GM12878 (cell line): ENCODE results near the gene ZNF610. TPM values are rescaled to one million over a fixed set of nuclear protein-coding genes. Genes with fewer than 3 reads are reported as not detected.
"Not testable (repeated sequence)": the region's sequence is repeated elsewhere in the genome, so short reads cannot be mapped to it uniquely, and the experiment has no call there.

Experiments used
- ATAC-seq: fragments of 200-7000 bp; cut with Tn5 transposase; 3 replicates; pipeline ENCODE4 v1.9.1; 2020; ENCODE audit warnings: mild to moderate bottlenecking, moderate library complexity
- BruUV-seq: library from RNA; stranded (reverse); fragments of 400-500 nt; replicated peaks from 2 replicates; lab custom pipeline; 2021; lab: Mats Ljungman, UMichigan
- CTCF ChIA-PET: fragments of 300-600 bp; sonication (Branson Sonifier 250); formaldehyde crosslinking; extraction: SDS; loops from one replicate; lab custom pipeline; 2021; ENCODE audit warnings: inconsistent platforms; lab: Yijun Ruan, JAX
- POLR2A ChIA-PET: fragments of 350-600 bp; formaldehyde crosslinking; extraction: SDS; loops from one replicate; lab custom pipeline; 2021; ENCODE audit warnings: inconsistent platforms; lab: Charles Lee
- RAD21 ChIA-PET: fragments of 300-600 bp; sonication (Branson Sonifier 250); formaldehyde crosslinking; loops from one replicate; lab custom pipeline; 2023; ENCODE audit warnings: antibody characterized with exemption; ENCODE audit not compliant: unreplicated experiment; lab: Charles Lee
- SMC1A ChIA-PET: fragments of 300-600 bp; sonication (Branson Sonifier 250); formaldehyde crosslinking; loops from one replicate; lab custom pipeline; 2023; ENCODE audit not compliant: unreplicated experiment, uncharacterized antibody; lab: Charles Lee
- DNase-seq: peaks from one replicate; pipeline ENCODE4 v3.0.0-alpha.2; 2011; ENCODE audit warnings: low read depth, low spot score
- FAIRE-seq: peaks from 3 replicates; lab custom pipeline; 2011; peaks lifted over from hg19 to GRCh38; lab: Jason Lieb, UNC
- H2AFZ ChIP-seq: 2 replicates; pipeline ENCODE4 v1.6.0; 2011; ENCODE audit warnings: low read depth, low read length, control low read depth; ENCODE audit not compliant: control insufficient read depth
- H3K27ac ChIP-seq: 2 replicates; pipeline ENCODE4 v1.5.1; 2011; ENCODE audit warnings: control low read depth; ENCODE audit not compliant: control insufficient read depth, insufficient read depth
- H3K27me3 ChIP-seq, 2 experiments: replicated peaks in 1 of 2; 2 replicates each; pipeline versions ENCODE4 v1.6.0 to v1.6.1; 2011; ENCODE audit warnings: low read length in 1 of 2; ENCODE audit not compliant: control insufficient read depth in 2 of 2, insufficient read depth in 2 of 2
- H3K36me3 ChIP-seq, 2 experiments: 2 replicates each; pipeline ENCODE4 v1.5.1; 2011; ENCODE audit warnings: low read length in 1 of 2; ENCODE audit not compliant: control insufficient read depth in 2 of 2, insufficient read depth in 2 of 2
- H3K4me1 ChIP-seq: 2 replicates; pipeline ENCODE4 v1.6.1; 2011; ENCODE audit warnings: mild to moderate bottlenecking, low read length, moderate library complexity, mixed read lengths; ENCODE audit not compliant: control insufficient read depth, insufficient read depth
- H3K4me2 ChIP-seq: 2 replicates; pipeline ENCODE4 v1.6.0; 2011; ENCODE audit warnings: control low read depth; ENCODE audit not compliant: control insufficient read depth, insufficient read depth
- H3K4me3 ChIP-seq: fragments of 200-600 bp; sonication (generic); 2 replicates; pipeline ENCODE4 v1.5.1; 2016
- H3K79me2 ChIP-seq: 2 replicates; pipeline ENCODE4 v1.6.0; 2011; ENCODE audit warnings: low read length; ENCODE audit not compliant: control insufficient read depth, insufficient read depth
- H3K9ac ChIP-seq: 2 replicates; pipeline ENCODE4 v1.8.0; 2011; ENCODE audit warnings: low read length, control low read depth, mixed read lengths; ENCODE audit not compliant: control insufficient read depth, insufficient read depth
- H3K9me3 ChIP-seq: replicated peaks from 3 replicates; pipeline ENCODE4 v1.5.1; 2011; ENCODE audit warnings: mild to moderate bottlenecking, low read length; ENCODE audit not compliant: control insufficient read depth, insufficient read depth
- H4K20me1 ChIP-seq: 2 replicates; pipeline ENCODE4 v1.6.0; 2011; ENCODE audit not compliant: control insufficient read depth, insufficient read depth
- BACH1 ChIP-seq: fragments of 450-650 bp; IDR thresholded peaks from 2 replicates; pipeline ENCODE4 v1.6.1; 2017; ENCODE audit warnings: mild to moderate bottlenecking, borderline replicate concordance
- E2F8 ChIP-seq: fragments of 450-650 bp; IDR thresholded peaks from 2 replicates; pipeline ENCODE4 v1.6.1; 2018; ENCODE audit warnings: mild to moderate bottlenecking, low read depth, moderate library complexity; ENCODE audit not compliant: partially characterized antibody
- GABPA ChIP-seq: IDR thresholded peaks from 2 replicates; pipeline ENCODE4 v1.6.1; 2014; ENCODE audit warnings: antibody characterized with exemption, low read depth, mild to moderate bottlenecking, inconsistent platforms
- GATAD2B ChIP-seq: fragments of 450-650 bp; conservative IDR thresholded peaks from 2 replicates; pipeline ENCODE4 v1.6.1; 2017; ENCODE audit warnings: low read depth, mild to moderate bottlenecking, moderate library complexity
- KAT2A ChIP-seq: conservative IDR thresholded peaks from 2 replicates; pipeline ENCODE4 v1.6.1; 2011; ENCODE audit warnings: low read depth, low read length; ENCODE audit not compliant: control insufficient read depth
- RAD21 ChIP-seq: IDR thresholded peaks from 2 replicates; pipeline ENCODE4 v1.6.1; 2011; ENCODE audit warnings: mild to moderate bottlenecking, low read depth, low read length, moderate library complexity; ENCODE audit not compliant: insufficient read depth
- YY1 ChIP-seq: IDR thresholded peaks from 2 replicates; pipeline ENCODE4 v1.6.1; 2011; ENCODE audit warnings: low read depth, mild to moderate bottlenecking, low read length
- ZNF24 ChIP-seq: fragments of 450-650 bp; IDR thresholded peaks from 2 replicates; pipeline ENCODE4 v1.6.1; 2017; ENCODE audit warnings: antibody characterized with exemption, mild to moderate bottlenecking
- WGBS: methylation state at CpG from one replicate; pipeline ENCODE4 v1.1.6; 2016; ENCODE audit warnings: low lambda C conversion rate; ENCODE audit not compliant: insufficient replicate concordance, insufficient coverage; ENCODE audit errors: missing lambda C conversion rate; 5-methylcytosine and 5-hydroxymethylcytosine counted together
- in situ Hi-C: fragments of 300-500 bp; cut with MboI; formaldehyde crosslinking; loops from 9 replicates; pipeline ENCODE4 v1.14.3; 2018; ENCODE audit warnings: mixed read lengths
- intact Hi-C: fragments of 100-400 bp; cut with micrococcal nuclease; formaldehyde crosslinking; loops from one replicate; pipeline ENCODE4 v1.14.2; 2022; ENCODE audit not compliant: unreplicated experiment
- polyA plus RNA-seq, 11 experiments: library from polyadenylated mRNA; depleted of rRNA in 4 of 11; unstranded in 6 of 11; stranded (reverse) in 5 of 11; fragments of >200 nt; fragmentation: Nextera tagmentation in 4 of 11; fragmentation: Illumina TruSeq in 1 of 11; extraction: Ambion mirVana in 4 of 11; extraction: Trizol in 1 of 11; gene quantifications; 1 replicate in 1 of 11; 2 replicates in 10 of 11; pipeline versions ENCODE4 v1.2.1 to v1.2.3, GENCODE V29; 2011 to 2016; ENCODE audit warnings: inconsistent platforms in 2 of 11, missing spikeins in 2 of 11, low read depth in 1 of 11
- total RNA-seq, 4 experiments: library from RNA; depleted of rRNA in 3 of 4; stranded (reverse); fragments of >200 nt in 3 of 4; fragmentation: Illumina TruSeq in 1 of 4; extraction: Trizol in 1 of 4; gene quantifications; 2 replicates each; pipeline versions ENCODE4 v1.2.1 to v1.2.3, GENCODE V29; 2013 to 2021
- TF ChIP-seq, protein P1 (sequence below): fragments of 450-650 bp; IDR thresholded peaks from 2 replicates; pipeline ENCODE4 v1.6.1; 2018; ENCODE audit warnings: borderline replicate concordance, mild to moderate bottlenecking; ENCODE audit not compliant: partially characterized antibody

ZNF610 gene
- total and polyA plus RNA-seq, 10 of the 15 experiments (the other 5 are each of a cell fraction or from before 2014, with no cell fraction given): 0.11 to 1.2 (median 0.53) TPM

- Histone ChIP-seq H3K4me2 (no peak overlapping the region), H3K27ac (no peak overlapping the region), H3K4me1 (no peaks in the 10 kb centered on the region), H3K9ac (no peak overlapping the region)
- ChIA-PET RAD21 (no interaction called here), CTCF (no interaction called here), SMC1A (no interaction called here)
- intact Hi-C loops: no loop called here
- TF ChIP-seq GABPA (no peak), KAT2A (no peak), GATAD2B (no peak), ZNF24 (no peak), RAD21 (no peak), E2F8 (no peak), YY1 (no peak), BACH1 (no peak)
- TF ChIP-seq, protein P1, sequence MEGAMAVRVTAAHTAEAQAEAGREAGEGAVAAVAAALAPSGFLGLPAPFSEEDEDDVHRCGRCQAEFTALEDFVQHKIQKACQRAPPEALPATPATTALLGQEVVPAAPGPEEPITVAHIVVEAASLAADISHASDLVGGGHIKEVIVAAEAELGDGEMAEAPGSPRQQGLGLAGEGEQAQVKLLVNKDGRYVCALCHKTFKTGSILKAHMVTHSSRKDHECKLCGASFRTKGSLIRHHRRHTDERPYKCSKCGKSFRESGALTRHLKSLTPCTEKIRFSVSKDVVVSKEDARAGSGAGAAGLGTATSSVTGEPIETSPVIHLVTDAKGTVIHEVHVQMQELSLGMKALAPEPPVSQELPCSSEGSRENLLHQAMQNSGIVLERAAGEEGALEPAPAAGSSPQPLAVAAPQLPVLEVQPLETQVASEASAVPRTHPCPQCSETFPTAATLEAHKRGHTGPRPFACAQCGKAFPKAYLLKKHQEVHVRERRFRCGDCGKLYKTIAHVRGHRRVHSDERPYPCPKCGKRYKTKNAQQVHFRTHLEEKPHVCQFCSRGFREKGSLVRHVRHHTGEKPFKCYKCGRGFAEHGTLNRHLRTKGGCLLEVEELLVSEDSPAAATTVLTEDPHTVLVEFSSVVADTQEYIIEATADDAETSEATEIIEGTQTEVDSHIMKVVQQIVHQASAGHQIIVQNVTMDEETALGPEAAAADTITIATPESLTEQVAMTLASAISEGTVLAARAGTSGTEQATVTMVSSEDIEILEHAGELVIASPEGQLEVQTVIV: no peak
- TF ChIP-seq, all 136 proteins: peak for 0
- no peaks in the 10 kb centered on the region for H3K79me2 ChIP-seq
- POLR2A ChIA-PET: no interaction called here
- no peak overlapping the region for H2AFZ ChIP-seq
- peaks cover 2 to 21% of the 10 kb centered on the region in 2 experiments for H3K36me3 ChIP-seq
- 91% methylated on average over 3 of the region's 3 CpGs for WGBS
- no peak for FAIRE-seq
- H3K4me3 ChIP-seq: no peak overlapping the region
- H3K9me3 ChIP-seq: peaks cover 16% of the 10 kb centered on the region
- no peaks in the 10 kb centered on the region for H3K27me3 ChIP-seq
- H4K20me1 ChIP-seq: no peaks in the 10 kb centered on the region
- in situ Hi-C loops: no loop called here
- no TSS peak for BruUV-seq
- no peak for DNase-seq
- no peak for ATAC-seq
Measured at GRCh38 chr19:52291781-52292180, 44.3 kb upstream of the ZNF610 start.

- DNase-seq, H3K4me3 ChIP-seq, H3K27me3 ChIP-seq, H3K4me1 ChIP-seq, in situ Hi-C loops, SMC1A ChIA-PET, POLR2A ChIA-PET, ATAC-seq, BruUV-seq, H2AFZ ChIP-seq, RAD21 ChIA-PET, H3K27ac ChIP-seq, H3K9ac ChIP-seq, H3K4me2 ChIP-seq, H3K79me2 ChIP-seq, H4K20me1 ChIP-seq, CTCF ChIA-PET, intact Hi-C loops: not testable (repeated sequence)
- peaks cover 16% of the 10 kb centered on the region for H3K9me3 ChIP-seq
- FAIRE-seq: peak; percentile 98
- WGBS: 100% methylated on average over 6 of the region's 6 CpGs
- H3K36me3 ChIP-seq: peaks cover 2 to 21% of the 10 kb centered on the region in 2 experiments
Measured at GRCh38 chr19:52292946-52293345, 43.1 kb upstream of the ZNF610 start.
